Raji (cell line): ENCODE results near the gene TNNT2.

ENCODE experiments used
- POLR2A ChIP-seq: IDR thresholded peaks from 2 replicates; pipeline ENCODE4 v1.6.1; 2011; ENCODE audit warnings: low read depth, low read length, control low read depth; ENCODE audit not compliant: insufficient read depth

The TNNT2 gene

DNA sequence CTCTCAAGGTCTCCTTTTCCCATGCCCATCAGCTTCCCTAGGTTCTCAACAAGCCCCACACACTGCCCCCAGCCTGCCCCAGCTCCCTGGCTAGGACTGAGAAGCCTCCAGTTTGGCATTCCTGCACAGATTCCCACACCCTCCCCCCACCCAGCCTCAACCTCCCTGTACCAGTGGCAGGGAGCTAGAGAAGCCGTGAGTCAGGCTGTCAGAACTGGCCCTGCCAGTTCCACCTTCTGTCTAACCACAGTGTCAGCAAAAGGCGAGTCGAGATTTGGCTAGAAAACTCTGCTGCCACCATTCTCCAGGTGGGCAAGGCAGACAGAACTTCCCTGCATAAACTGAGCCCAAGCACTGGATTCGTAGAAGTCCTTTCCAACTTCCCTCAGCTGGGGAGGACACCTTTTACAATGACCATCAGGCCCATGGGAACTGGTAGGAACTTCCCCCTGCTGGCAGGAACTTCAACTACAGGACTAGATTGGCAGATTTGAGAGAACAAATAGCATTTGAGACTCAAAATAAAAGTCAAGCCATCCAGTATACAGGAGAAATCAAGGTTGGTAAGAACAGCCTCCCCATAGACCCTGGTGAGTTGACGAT, 31.0 kb downstream of the TNNT2 start:
- no peak for TF ChIP-seq POLR2A

DNA sequence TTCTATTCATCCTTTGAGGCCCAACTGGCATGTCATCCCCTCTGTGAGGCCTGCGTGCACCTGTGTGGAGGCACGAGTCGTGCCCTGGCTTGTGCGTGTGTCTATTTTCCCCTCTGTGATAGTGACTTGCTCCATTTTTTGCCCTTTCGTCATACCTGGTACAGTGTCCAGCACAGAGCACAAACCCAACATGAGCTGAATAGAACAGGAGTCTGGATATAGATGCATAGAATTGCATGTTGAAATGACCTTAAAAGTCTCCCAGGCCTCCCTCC, 32.5 kb downstream of the TNNT2 start:
- no peak for TF ChIP-seq POLR2A

DNA sequence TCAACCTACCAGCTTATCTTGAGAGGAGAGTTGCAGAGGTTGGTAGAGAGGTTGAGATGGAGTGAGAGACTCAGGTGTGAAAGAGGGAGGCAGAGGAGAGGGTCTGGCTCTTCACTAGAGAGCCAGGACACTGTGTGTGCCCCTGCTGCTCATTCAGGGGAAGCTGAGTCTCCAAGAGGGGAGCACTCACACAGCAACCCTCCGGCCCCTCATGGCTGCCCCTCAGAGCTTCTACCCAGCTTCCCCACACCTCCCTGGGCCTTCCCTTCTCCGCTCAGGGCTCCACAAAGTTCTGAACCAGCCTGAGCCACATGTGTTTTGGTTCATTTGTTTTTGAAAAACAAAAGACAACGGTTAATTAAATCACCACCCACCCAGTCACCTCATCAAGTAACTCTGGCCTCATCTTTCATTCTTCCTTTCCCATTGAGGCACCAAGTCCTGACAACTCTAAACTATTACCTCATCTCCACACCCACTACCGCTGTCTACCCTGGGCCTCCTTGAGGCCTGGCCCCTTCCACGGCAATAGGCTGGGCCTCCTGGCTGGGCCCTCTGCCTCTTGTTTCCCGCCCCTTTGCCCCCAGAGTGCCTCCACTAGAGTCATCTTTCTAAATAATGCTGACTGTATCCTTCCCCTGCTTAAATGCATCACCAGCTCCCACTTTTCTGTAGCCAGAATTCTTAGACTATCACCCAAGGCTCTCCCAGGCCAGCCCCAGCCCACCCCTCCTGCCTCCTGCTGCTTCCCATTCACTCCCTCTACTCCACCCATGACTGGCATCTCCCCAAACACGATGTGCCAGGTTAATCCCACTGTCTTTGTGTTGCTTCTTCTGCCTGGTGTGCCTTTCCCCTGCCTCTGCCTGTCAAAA, 33.0 kb downstream of the TNNT2 start:
- TF ChIP-seq POLR2A = no peak

DNA sequence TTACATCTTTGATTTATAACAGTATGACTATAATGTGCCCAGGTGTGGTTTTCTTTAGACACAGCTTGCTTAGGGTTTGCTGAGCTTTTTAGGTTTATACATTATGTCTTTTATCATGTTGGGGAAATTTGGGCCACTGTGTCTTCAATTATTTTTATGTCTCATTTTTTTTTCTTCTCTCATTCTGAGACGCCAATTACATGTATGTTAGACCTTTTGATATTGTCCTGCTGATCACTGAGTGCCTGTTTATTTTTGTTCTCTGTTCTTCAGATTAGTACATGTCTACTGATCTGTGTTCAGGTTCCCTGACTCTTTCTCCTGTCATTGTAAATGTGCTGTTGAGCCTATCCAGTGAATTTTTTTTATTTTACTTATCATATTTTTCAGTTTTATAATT, 36.1 kb downstream of the TNNT2 start:
- no peak for TF ChIP-seq POLR2A

DNA sequence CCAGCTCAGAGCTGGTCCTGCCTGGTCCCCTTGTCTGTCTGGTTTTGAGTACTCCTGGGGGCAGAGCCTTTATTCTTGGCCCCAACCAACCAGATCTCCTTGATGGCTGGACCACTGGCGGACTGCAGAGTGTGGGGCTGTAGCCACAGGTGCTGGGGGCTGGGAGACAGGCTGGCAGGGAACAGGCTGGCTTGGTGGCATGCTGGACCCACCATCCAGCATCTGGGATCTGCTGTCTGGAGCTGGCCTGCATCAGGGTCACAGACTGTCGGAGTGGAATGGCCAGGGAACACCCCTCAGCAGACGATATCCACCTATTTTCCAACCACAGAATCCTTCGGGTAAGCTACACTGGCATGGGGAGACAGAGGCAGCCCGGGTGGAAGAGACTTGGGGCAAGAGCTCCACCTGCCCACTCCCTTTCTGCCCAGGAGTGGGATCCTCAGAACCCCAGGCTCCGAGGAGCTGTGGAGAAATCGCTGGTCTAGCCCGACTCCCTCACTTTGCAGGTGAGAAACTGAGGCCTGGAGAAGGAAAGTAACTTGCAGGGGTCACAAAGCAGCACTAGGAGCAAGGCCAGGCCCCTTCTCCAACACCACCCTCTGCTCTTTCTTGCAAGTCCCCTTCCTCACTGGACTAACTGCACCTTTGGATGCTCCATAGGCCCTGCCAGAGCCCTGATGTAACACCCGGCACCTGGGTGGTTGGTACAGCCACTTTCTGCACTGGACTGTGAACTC, 40.6 kb downstream of the TNNT2 start:
- no peak for TF ChIP-seq POLR2A

DNA sequence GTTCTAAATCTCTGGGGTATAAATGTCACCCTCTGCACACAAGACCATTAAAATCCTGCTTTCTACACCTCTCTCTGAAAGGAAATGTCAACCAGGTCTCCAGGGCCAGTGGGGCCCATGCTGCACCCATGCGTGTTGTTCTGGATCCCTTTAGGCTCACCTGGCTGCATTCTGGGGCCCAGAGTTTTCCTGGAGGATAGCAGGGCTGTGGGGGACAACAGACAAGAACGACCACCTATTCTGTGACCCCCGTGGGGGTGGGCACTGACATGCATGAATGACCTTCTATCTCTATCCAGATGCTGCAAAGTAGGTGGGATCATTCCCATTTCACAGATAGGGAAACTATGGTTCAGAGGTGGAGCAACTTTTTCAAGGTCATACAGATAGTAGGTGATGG, 41.6 kb downstream of the TNNT2 start:
- TF ChIP-seq POLR2A = no peak

DNA sequence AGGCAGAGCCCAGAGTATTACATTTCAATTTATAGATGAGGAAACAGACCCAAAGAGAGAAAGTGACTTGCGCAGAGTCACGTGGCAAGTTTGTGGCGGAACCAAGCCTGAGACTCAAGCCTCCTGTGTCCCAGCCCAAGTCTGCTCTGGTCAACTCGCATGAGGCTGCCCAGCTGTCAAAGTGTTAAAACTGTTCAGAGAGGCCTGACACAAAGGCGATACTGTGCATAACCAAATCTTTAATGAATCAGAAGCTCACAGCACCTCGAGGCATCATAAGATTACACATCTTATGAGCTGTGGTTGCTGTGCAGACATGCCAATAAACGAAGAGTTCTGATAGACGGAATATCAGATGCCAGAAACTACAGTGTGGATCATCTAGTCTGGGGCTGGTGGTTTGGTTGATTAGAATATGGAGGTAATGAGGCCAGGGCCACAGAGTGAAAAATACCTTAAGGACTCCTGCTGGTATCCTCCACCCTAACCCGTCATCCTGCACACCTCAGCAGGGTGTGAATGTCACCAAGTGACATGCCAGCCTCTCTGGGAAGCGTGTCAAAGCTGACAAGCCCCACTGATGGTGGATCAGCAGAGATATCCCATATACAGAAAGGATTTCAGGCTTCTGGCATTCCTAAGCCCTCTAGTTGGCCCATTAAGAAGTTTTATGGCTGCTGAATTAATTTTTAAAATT, 42.2 kb downstream of the TNNT2 start:
- no peak for TF ChIP-seq POLR2A

DNA sequence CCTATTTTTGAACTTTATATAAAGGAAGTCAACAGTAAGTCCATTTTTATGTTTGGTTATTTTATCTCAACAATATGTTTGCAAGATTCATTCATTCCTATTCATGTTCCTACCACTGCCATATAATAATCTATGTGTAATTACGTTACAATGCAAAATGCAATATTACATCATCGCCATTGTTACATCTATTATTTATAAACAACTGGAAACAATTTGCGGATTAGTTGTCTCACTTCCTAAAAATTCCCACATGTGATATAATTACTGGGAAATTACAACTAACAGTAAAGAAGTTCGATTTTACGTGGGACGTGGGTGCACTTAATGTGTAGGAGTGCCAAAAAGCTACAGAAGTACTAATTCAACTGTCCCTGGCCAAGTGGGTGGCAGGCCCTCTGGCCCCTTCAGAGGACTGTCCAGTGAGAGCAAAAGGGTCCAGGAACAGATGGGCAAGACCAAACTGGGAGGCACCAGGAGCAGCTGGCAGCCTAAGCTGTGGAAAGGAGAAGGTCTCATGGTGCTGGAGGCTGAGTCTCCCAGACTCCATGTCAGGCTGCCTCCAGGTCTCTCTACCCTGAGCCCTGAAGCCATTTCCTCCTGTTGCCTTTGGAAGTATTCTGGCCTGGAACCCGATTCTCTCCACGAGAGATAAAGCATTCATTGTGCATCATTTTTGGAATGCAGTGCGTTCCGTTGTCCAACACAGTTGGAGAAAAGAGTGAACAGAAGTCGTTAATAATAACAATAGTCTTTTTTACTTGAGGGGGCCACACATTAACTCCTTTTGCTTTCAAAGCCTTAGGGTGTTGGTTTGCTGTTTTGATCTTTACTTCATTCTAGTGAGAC, 42.9 kb downstream of the TNNT2 start:
- no peak for TF ChIP-seq POLR2A

DNA sequence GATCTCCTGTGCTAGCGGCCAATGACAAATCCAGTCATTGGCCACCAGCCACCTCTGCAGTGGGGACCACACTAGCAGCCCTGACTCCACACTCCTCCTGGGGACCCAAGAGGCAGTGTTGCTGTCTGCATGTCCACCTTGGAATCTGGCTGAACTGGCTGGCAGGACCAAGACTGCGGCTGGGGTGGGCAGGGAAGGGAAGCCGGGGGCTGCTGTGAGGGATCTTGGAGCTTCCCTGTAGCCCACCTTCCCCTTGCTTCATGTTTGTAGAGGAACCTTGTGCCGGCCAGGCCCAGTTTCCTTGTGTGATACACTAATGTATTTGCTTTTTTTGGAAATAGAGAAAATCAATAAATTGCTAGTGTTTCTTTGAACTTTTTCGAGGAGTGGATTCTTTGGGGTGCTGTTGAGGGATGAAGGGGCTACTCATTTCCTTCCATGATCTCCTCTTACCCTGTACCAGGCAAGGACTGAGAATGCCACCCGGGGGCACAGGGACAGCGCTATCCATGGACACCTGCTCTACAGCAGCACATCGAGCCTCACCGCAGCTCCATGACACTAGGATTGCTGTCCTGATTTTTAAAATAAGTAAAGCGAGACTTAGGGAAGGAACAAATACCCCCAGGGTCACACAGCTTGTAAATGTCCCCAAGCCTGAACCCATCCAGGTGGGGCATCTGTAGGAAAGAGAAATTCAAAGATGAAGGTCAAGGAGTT, 44.7 kb downstream of the TNNT2 start:
- no peak for TF ChIP-seq POLR2A

DNA sequence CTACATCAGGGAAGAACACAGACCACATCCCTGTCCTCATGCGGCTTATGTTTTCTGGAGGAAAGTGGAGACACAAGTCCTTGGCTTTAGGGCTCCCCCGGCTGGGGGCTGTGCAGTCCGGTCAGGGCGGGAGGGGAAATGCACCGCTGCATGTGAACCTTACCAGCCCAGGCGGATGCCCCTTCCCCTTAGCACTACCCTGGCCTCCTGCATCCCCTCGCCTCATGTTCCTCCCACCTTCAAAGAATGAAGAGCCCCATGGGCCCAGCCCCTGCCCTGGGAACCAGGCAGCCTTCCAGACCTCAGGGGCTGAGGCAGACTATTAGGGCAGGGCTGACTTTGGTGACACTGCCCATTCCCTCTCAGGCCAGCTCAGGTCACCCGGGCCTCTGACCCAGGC, 45.5 kb downstream of the TNNT2 start:
- no peak for TF ChIP-seq POLR2A

DNA sequence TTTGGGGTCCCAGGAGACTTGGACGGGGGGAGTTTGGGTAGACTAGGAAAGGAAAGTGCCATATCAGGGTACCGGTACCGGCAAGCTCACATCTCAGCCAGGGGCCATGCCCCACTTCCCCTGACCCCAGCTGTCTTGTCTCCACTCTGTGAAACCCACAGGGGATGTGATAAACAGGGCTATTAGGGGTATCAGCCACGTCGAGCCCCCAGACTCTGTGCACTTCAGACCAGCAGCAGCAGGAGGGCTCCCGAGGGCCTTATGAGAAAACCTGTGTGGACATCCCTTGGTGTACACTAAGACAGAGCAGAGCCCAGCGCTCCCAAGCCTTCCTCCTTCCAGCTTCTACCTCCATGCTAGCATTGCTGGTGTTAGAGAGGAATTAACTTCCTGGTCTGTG, 46.3 kb downstream of the TNNT2 start:
- no peak for TF ChIP-seq POLR2A

DNA sequence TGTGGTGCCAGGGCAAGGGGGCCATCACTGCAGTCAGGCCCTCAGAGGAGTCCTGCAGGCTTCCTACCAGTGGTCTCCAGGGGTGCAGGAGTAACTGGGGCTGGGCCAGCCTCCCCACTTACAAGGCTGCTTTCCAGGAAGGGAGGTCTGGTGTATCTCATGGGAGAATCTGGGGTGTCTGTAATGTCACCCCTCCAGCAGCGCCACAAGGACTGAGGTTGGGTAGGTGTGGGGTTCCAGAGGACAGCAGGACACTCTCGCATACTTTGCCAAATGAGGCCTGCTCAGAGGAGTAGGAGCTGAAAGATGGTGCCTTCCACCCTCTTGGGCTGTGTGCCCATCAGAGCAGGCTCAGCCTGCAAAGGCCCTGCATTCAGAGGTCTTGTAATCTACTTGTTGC, 46.9 kb downstream of the TNNT2 start:
- no peak for TF ChIP-seq POLR2A

DNA sequence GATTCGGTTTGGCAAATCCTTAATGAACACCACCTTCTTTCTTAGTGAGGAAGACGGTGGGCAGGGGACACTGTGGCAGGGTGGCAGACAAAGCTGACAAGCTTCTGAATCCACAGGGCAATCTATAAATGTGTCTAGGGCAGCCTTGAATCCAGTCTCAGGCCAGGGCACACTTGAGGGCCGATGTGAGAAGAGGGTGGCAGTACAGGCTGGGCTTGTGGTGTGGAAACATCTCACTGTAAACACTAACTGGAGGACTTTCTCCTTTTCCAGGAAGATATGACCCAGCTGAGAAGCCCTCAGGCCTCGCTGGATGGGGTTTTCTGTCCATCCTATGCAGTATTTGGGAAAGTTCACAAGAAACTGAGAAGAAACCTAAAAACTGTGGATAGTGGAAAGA, 47.7 kb downstream of the TNNT2 start:
- no peak for TF ChIP-seq POLR2A

DNA sequence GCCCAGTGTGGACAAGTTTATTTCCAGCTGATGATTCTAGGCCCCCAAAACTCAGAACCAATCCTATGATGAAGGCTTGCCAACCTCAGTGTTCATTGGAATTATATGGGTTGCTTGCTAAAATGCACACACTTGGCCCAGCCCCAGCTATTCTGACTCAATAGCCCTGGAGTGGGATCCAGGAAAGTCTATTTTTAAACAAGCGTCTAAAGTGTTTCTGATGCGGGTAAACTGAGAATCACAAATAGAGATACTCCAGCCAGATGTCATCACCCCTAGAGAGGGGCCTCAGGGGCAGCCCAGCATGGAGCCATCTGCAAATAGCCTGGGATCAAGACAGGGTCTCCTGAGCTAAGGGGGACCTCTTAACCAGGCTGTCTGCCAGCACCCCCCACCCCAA, 48.2 kb downstream of the TNNT2 start:
- no peak for TF ChIP-seq POLR2A
